SH-SY5Y (cell line): ENCODE results near the gene TANC1.
A peak's percentile ranks its signal among the peaks of the same experiment; 100 is the strongest.

ENCODE experiments used
- GATA2 ChIP-seq: IDR thresholded peaks from 2 replicates; pipeline ENCODE4 v1.6.1; 2011; ENCODE audit warnings: mild to moderate bottlenecking, low read depth, low read length
- GATA3 ChIP-seq: IDR thresholded peaks from 2 replicates; pipeline ENCODE4 v1.6.1; 2011; ENCODE audit warnings: low read depth, mild to moderate bottlenecking, low read length, moderate library complexity

TANC1 gene

DNA sequence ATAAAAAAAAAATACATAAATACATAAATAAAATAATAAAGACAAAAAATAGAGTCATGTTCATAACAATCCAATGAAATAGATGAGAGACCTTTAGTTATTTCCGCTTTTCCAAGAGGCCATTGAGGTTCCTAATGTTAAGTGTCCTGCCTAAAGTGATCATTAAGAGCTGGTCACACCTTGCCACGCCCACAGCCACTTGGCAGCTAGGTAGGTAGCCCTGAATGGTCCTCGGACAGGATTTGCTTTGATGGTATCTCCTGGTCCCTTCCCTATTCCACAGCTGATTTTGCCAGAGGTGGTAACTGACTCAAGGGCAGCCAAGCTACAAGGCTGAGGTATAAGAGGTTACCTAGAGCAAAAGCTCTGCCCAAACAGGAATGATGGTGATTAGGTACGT, 24.5 kb upstream of the TANC1 start:
- TF ChIP-seq GATA3: no peak
- no peak for TF ChIP-seq GATA2

DNA sequence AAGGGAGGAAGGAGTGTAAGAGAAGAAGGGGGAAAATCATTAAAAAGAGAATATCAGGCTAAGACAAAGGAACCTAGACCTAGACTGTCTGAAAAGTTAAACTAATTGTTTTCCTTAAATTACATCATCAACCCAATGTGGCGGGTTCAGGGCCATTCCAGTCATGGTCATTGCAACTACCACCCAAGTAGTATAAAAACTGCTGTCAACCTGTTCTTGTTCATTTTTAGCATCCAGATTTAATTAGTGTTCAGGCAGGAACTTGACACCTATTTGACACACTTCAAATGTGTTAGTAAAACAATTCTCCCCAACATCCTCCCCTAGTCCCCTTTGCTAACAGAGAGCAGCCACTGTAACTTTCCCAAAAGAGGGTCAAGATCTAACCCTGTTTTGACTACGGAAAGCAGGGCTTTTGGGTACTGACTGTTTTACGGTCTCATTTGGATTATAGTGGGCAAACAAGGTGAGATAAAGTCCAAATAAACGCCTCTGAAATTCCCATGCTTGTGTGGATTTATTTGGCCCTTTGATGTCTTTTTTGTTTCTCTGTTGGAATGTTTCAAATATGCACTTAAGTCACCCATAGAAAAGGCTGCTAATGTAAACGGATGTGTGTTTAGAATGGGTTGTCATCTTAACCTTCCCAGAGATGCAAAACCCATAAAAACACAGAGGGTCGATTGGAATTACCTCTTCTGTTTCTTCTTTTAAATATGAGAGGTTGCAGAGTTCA, 19.3 kb upstream of the TANC1 start:
- TF ChIP-seq GATA2 (no peak), GATA3 (no peak)

DNA sequence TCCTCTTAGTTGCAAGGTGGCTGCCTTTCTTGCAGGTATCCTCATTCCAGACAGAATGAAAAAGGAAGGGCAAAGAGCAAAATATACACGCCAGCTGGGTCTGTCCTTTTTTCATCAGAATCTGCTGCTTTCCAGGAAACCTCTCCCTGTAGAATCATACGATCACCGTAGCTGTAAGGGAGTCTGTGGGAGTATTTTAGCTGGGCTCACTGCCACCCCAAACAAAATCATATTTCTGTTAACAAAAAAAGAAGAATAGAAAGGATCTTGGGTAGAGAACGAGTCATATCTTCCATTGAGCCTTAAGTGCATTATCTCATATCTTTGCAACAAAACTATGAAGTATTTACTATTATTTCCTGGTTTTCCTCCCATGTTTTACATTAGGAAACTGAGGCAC, 15.0 kb upstream of the TANC1 start:
- TF ChIP-seq GATA2 (no peak), GATA3 (no peak)

DNA sequence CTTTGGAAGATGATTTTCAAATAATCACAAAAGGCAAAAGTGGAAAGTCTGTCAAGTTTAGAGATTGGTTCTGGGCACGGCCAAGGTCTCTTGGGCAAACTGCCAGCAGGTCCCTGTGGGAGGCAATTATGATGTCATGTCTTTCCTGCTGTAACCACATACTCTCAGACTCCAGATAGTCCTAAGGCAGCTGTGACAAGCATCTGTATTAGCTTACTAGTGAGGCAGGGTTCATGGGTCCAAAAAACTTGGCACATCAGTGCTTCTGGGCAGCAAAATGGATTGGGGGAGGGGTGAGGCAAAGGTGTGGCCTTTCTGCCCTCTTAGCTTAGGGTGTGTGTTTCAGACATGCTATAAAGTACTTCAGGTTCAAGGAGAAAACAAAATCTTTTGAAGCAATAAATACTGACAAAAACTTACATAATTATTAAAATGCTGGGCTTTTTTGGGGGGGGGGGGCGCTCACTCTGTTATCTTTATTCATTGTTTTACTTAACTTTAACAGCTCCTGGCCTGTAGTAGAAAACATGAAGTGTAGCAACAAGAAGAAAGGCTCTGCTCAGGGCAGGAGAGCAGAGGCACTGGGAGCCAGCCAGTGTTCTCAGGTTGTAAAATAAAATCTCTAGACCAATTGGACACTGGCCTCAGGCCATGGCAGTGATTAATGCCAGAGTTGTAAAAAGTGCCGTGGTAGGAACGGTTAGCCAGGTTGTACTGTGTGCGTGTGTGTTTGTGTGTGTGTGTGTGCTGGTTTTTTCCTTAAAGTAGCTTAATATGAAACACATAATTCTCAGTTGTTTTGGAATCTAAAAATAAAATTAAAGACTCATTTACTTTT, 14.3 kb upstream of the TANC1 start:
- no peak for TF ChIP-seq GATA3
- 0 out of 2 replicates have a peak, but pooled peaks have one; percentile 5 for TF ChIP-seq GATA2

DNA sequence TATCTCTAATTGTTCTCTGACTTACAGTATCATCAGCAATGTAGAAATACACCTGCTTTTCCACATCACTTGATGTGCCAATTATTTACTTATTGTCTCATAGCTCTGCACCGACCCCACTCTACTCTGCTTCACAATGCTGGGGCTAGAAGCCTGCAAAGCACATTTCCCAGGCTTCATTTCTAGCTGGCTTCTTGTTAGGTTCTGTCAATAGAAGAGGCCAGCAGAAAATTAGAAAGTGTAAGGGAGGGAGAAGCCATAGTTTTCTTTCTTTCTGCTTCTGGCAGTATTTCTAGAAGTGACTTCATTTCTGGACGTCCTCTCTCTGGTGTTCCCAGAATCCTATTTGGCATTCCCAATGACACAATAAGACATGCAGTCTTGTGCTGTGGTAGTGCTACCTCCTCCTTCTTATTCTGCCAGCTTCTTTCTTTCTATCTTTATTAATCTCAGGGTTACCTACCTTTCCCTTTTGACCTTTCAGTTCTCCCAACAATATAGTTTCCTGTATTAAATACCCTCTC, 12.5 kb upstream of the TANC1 start:
- no peak for TF ChIP-seq GATA3
- no peak for TF ChIP-seq GATA2

DNA sequence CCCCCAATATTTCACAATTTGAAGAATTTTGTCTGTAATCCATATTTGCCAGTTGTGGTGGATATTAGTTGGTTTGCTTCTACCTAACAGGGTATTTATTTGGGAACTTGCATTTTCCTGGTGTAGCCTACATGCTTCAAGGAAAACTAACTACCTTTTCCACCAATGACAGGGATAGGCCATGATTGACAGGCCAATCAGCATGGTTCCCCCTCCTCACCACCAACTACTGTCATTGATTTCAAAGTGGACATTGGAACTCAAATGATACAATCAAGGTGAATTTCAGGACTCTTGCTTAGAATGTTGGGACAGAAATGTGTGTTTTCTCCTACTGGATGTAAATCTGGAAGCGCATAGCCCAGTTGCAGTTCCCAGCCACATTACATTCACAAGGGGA, 10.1 kb upstream of the TANC1 start:
- TF ChIP-seq GATA3: no peak
- no peak for TF ChIP-seq GATA2

DNA sequence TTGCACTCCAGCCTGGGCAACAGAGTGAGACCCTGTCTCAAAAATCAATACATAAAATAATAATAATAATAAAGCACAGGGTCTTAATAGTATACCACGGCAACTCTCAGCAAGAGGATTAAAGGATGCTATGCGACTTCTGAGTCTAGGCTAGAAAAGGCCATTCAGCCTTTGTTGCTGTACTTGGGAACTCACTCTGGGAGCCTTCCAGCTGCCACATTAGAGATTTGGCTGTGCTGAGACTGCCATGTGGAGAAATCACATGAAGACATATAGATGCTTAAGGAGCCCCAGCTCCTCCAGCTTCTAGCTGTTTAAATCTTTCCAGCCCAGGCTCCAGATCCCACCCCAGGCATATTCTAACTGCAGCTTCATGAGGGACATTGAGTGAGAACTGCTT, 8.2 kb upstream of the TANC1 start:
- no peak for TF ChIP-seq GATA3
- no peak for TF ChIP-seq GATA2

DNA sequence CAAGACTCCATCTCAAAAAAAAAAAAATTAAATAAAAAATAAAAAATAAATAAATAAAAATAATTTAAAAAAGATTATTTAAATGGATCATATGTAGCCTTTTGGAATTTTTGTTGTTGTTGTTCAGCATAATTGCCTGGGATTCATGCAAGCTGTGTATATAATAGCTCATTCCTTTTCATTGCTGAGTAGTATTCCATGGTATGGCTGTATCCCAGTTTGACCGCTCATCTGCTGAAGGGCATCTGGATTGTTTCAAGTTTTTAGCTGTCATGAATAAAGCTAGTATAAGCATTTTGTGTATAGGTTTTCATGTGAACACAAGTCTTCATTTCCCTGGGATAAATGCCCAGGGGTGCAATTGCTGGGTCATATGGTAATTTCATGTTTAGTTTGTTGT, 6.4 kb upstream of the TANC1 start:
- TF ChIP-seq GATA3 (no peak), GATA2 (no peak)

DNA sequence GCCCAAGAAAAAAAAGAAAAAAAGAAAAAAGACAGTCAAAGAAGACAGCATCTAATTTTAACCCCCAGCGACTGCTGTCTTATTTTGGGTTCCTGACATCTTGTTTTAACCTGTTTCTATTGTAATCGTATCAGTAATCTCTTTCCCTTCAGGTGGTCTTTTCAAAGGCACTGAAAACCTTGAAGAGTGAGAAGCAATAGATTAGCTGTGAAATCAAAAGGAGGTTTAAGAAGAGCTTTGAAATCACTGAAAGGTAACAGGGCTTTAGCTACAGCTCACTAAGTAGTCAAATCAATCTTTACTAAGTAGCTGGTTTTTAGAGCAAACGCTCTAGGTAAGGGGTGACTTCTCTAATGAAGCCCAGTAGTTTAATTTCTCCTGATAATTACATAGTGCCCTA, 5.4 kb upstream of the TANC1 start:
- TF ChIP-seq GATA3: no peak
- TF ChIP-seq GATA2: no peak

DNA sequence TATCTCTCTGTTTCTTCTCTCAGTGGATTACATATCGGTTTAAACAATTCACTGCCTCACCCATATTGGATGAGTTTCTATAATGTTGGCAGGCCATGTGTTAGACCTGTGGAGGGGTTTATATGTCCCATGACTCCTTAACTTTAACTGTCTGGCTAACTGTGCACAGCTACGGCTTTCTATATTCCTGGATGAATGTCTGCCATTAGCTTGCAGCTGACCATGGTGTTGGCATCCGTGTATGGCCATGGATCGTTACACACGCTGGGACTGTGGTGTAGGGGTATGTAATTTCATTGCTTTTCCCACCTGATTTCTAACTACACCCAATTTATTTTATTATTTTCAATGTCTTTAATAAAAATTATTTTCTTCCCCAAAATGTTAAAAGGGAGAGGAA, 3.3 kb upstream of the TANC1 start:
- TF ChIP-seq GATA3 (no peak), GATA2 (no peak)

DNA sequence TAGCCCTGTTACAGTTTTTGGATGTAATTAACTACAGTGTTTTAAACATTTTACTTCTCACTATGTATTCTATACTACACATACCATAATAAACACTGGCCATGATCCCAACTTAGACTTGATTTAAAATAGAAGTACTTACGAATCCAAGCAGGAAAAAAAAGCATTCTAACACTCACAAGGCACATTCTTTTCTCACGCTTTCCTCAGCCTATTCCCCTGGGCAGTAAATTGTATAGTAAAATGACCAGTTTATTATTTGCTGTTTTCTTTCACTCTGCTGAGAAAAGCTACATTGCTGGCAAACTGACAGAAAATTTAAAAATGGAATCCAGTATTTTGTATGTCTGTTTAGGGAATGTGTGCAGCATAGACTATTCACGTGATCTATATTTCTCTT, 2.8 kb upstream of the TANC1 start:
- no peak for TF ChIP-seq GATA2
- TF ChIP-seq GATA3: no peak

DNA sequence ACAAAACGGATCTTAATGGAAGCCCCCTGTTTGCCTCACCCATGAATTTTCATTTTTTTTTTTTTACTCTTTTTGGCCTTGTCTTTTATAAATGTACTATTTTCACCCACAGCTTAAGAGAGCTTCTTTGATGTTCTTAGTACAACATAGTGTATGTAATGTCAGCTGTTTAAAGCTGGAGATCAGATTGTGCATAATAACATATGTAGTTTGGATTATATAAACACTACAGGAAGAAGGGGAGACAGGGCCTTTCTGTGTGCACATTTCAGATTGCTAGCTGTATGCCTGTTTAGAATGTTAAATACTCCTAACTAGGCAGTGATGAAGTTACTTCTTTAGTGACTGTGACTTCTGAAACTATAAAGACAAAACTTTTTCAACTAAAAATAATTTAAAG, 2.1 kb upstream of the TANC1 start:
- TF ChIP-seq GATA3 (no peak), GATA2 (no peak)

DNA sequence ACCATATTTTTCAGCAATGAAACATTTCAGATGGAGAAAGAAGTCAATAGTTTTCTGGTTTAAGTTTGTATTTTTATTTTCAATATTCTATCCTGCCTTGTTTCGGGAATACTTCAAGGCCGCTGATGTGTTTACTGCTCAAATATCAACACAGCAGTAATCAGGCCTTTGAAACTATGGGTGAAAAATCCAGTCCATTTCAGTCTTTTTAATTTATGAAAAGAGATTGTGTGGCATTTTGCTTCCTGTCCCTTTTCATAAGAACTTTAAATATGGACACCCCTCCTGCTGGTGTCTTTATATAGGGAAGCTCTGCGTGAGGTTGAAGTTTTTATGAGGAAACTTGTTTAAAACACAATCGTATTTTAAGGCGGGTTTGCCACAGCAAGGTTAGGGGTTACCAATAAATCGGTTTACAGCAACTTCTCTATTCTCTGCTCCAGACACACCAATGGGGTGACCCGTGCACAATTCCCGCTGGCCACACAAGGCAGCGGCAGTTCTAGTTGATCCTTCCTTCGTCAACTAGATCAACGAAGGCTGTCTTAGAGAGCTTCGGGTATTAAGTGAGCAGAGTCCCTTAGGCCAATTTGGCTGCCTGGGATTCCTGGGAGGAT, 1.2 kb upstream of the TANC1 start:
- TF ChIP-seq GATA2: no peak
- no peak for TF ChIP-seq GATA3

DNA sequence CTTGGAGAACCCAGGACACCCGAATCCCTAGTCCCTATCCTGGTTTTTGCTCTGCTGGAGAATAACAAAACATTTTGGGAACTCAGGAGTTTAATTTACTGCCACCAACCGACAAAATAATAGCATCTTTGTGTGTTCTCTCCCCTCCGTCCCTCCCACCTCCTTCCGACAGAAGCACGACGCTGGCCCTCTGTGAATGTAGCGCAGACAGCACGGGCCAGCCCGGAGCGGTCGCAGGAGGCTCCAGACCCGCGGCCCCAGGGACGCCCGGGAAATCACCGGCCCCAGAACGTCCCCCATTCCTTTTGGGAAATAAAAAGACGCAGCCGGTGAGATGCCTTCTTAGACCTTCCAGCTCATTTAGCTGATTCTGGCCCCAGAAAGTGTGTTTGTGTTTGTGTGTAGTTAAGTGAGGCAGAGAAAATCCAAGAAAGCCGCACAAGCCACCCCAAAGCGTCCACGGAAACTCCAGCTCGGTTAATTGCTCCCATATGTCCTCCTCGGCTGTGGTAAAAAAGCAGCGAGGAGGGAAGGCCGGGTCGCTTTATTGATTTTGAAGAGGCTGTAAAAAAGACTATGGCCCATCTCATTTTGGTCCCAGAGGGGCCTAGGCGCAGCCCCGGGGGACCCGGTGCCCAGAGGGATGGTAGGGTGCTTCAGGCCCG, 577 bp upstream of the TANC1 start:
- no peak for TF ChIP-seq GATA3
- TF ChIP-seq GATA2: 0 out of 2 replicates have a peak, but pooled peaks have one; percentile 16
